Kidney (tissue), 14 donors: ENCODE measurements around the gene BLOC1S3. TPM values are rescaled to one million over a fixed set of nuclear protein-coding genes. Genes with fewer than 3 reads are reported as not detected.

Source experiments
- DNase-seq, 5 donors: peaks; one replicate each; pipeline ENCODE4 v3.0.0-alpha.2; 2013 to 2020
- FAIRE-seq: peaks from 2 replicates; lab custom pipeline; 2012; peaks lifted over from hg19 to GRCh38; lab: Jason Lieb, UNC
- H3K27ac ChIP-seq, 2 donors: one replicate each; pipeline ENCODE4 v1.7.0; 2013; ENCODE audit warnings: low read depth in 2 of 2, low read length in 2 of 2, inconsistent platforms in 1 of 2
- H3K27me3 ChIP-seq: one replicate; pipeline ENCODE4 v1.7.1; 2013; ENCODE audit warnings: low read length, inconsistent platforms; ENCODE audit not compliant: control insufficient read depth, insufficient read depth
- H3K36me3 ChIP-seq, 3 donors: one replicate each; pipeline versions ENCODE4 v1.7.0 to v1.7.1; 2013; ENCODE audit warnings: low read length in 3 of 3, control low read depth in 1 of 3, inconsistent platforms in 1 of 3; ENCODE audit not compliant: insufficient read depth in 3 of 3, control insufficient read depth in 2 of 3
- H3K4me1 ChIP-seq, 3 donors: one replicate each; pipeline versions ENCODE4 v1.7.0 to v1.7.1; 2013; ENCODE audit warnings: low read length in 3 of 3, inconsistent platforms in 1 of 3, low read depth in 1 of 3; ENCODE audit not compliant: control insufficient read depth in 2 of 3, insufficient read depth in 2 of 3
- H3K4me3 ChIP-seq, 3 donors: one replicate each; pipeline versions ENCODE4 v1.7.0 to v1.8.1; 2013; ENCODE audit warnings: low read length in 3 of 3, control low read depth in 1 of 3, inconsistent platforms in 1 of 3
- H3K9ac ChIP-seq, 3 donors: one replicate each; pipeline versions ENCODE4 v1.7.0 to v1.7.1; 2013; ENCODE audit warnings: low read length in 3 of 3, control low read depth in 1 of 3, inconsistent platforms in 1 of 3
- H3K9me3 ChIP-seq, 3 donors: one replicate each; pipeline versions ENCODE4 v1.7.0 to v1.7.1; 2013; ENCODE audit warnings: low read length in 3 of 3, control low read depth in 1 of 3, inconsistent platforms in 1 of 3; ENCODE audit not compliant: control insufficient read depth in 2 of 3, insufficient read depth in 1 of 3
- CTCF ChIP-seq: IDR thresholded peaks from 3 replicates; pipeline ENCODE4 v1.5.1; 2012; ENCODE audit warnings: mild to moderate bottlenecking, moderate library complexity, borderline replicate concordance; ENCODE audit not compliant: insufficient read depth; ENCODE audit errors: extremely low read depth
- intact Hi-C: fragments of 100-400 bp; cut with DNase I; formaldehyde crosslinking; loops from one replicate; pipeline ENCODE4 v1.11.1; 2022
- polyA plus RNA-seq: library from polyadenylated mRNA; stranded (reverse); fragments of 350-450 nt; fragmentation: Illumina TruSeq; extraction: RNeasy Lipid Tissue Mini Kit (QIAGEN cat#74804); gene quantifications from one replicate; pipeline ENCODE4 v1.2.3, GENCODE V29; 2014; ENCODE audit warnings: low read depth, low replicate concordance; ENCODE audit not compliant: insufficient read depth
- total RNA-seq: library from RNA; stranded (reverse); fragmentation: NEBNext Ultra II Directional; extraction: Animal tissue kit (Norgen Biotek cat#: 25700); gene quantifications from one replicate; pipeline ENCODE4 v1.2.1, GENCODE V29; 2021
- donor health status: control.
- donor health status: control.
- donor health status: control.
- donor health status: control.
- donor health status: control.
- donor health status: DM: yes; HTN: yes; CAD: no.
- donor health status: Normal renal cell carcinoma (clear cell type).

The BLOC1S3 gene
- total and polyA plus RNA-seq, 2 donors from 2014 or later = 5.2 to 13.2 TPM

GRCh38 chr19:45154064-45154827 lies 24.3 kb upstream of the BLOC1S3 start:
- FAIRE-seq (no peak), DNase-seq (peak in 1 of 5 donors; percentile 52)
- Histone ChIP-seq H3K9me3 (no peaks in the 10 kb centered on the region), H3K27me3 (peaks cover 12% of the 10 kb centered on the region), H3K36me3 (no peaks in the 10 kb centered on the region), H3K4me3 (no peak overlapping the region), H3K9ac (no peak overlapping the region), H3K27ac (no peak overlapping the region), H3K4me1 (peaks cover 0 to 18% (median 0%) of the 10 kb centered on the region in 3 donors)
- TF ChIP-seq CTCF = no peak
- intact Hi-C loops = no loop called here

GRCh38 chr19:45156011-45156630 lies 22.5 kb upstream of the BLOC1S3 start:
- DNase-seq (no peak), FAIRE-seq (no peak)
- peaks cover 12% of the 10 kb centered on the region for H3K27me3 ChIP-seq
- no peak overlapping the region for H3K4me3 ChIP-seq
- H3K36me3 ChIP-seq = no peaks in the 10 kb centered on the region
- TF ChIP-seq CTCF = no peak
- H3K4me1 ChIP-seq = peaks cover 0 to 20% (median 0%) of the 10 kb centered on the region in 3 donors
- H3K9me3 ChIP-seq = no peaks in the 10 kb centered on the region
- no peak overlapping the region for H3K27ac ChIP-seq
- intact Hi-C loops = no loop called here
- no peak overlapping the region for H3K9ac ChIP-seq

- intact Hi-C loops = no loop called here
- Histone ChIP-seq H3K9me3 (no peaks in the 10 kb centered on the region), H3K4me3 (no peak overlapping the region), H3K36me3 (no peaks in the 10 kb centered on the region), H3K27ac (no peak overlapping the region), H3K27me3 (peaks cover 12% of the 10 kb centered on the region), H3K4me1 (peaks cover 0 to 20% (median 0%) of the 10 kb centered on the region in 3 donors), H3K9ac (no peak overlapping the region)
- no peak for TF ChIP-seq CTCF
- DNase-seq (no peak), FAIRE-seq (no peak)
Observed at GRCh38 chr19:45156751-45157150, 21.8 kb upstream of the BLOC1S3 start.
